GM12878 (cell line): Measurements from ENCODE around the gene DNAJB11. TPM values are rescaled to one million over a fixed set of nuclear protein-coding genes. Genes with fewer than 3 reads are reported as not detected.

ENCODE experiments used
- ATF7 ChIP-seq: fragments of 450-650 bp; IDR thresholded peaks from 2 replicates; pipeline ENCODE4 v1.6.1; 2016; ENCODE audit warnings: low read depth, mild to moderate bottlenecking
- CTCF ChIP-seq, 3 experiments: IDR thresholded peaks in 2 of 3; conservative IDR thresholded peaks in 1 of 3; 2 replicates each; pipeline ENCODE4 v1.5.1; 2011; ENCODE audit warnings: low read depth in 3 of 3, low read length in 3 of 3, mild to moderate bottlenecking in 3 of 3, control low read depth in 2 of 3, moderate library complexity in 2 of 3, inconsistent platforms in 1 of 3, mixed read lengths in 1 of 3; ENCODE audit not compliant: control insufficient read depth in 2 of 3, insufficient read depth in 1 of 3; ENCODE audit errors: extremely low read depth in 1 of 3
- E2F8 ChIP-seq: fragments of 450-650 bp; IDR thresholded peaks from 2 replicates; pipeline ENCODE4 v1.6.1; 2018; ENCODE audit warnings: mild to moderate bottlenecking, low read depth, moderate library complexity; ENCODE audit not compliant: partially characterized antibody
- E4F1 ChIP-seq: fragments of 450-650 bp; IDR thresholded peaks from 2 replicates; pipeline ENCODE4 v1.6.1; 2018; ENCODE audit warnings: borderline replicate concordance, mild to moderate bottlenecking; ENCODE audit not compliant: partially characterized antibody
- ETV6 ChIP-seq, 2 experiments: fragments of 450-650 bp in 1 of 2; IDR thresholded peaks in 1 of 2; conservative IDR thresholded peaks in 1 of 2; 2 replicates each; pipeline ENCODE4 v1.6.1; 2014; ENCODE audit warnings: antibody characterized with exemption in 1 of 2, borderline replicate concordance in 1 of 2, low read depth in 1 of 2, mild to moderate bottlenecking in 1 of 2, moderate library complexity in 1 of 2
- EZH2 ChIP-seq: IDR thresholded peaks from 2 replicates; pipeline ENCODE4 v1.6.1; 2012; ENCODE audit warnings: low read depth, mild to moderate bottlenecking, control low read depth, inconsistent platforms, low read length, borderline replicate concordance; ENCODE audit not compliant: control insufficient read depth
- HCFC1 ChIP-seq: fragments of 150-350 bp; IDR thresholded peaks from 2 replicates; pipeline ENCODE4 v1.6.1; 2014; ENCODE audit warnings: low read length
- HDGF ChIP-seq: fragments of 450-650 bp; IDR thresholded peaks from 2 replicates; pipeline ENCODE4 v1.6.1; 2016; ENCODE audit warnings: antibody characterized with exemption
- MEF2B ChIP-seq: fragments of 450-650 bp; IDR thresholded peaks from 2 replicates; pipeline ENCODE4 v1.6.1; 2018; ENCODE audit warnings: mild to moderate bottlenecking, moderate library complexity; ENCODE audit not compliant: partially characterized antibody, poor library complexity, severe bottlenecking
- NR2C1 ChIP-seq: fragments of 450-650 bp; IDR thresholded peaks from 2 replicates; pipeline ENCODE4 v1.6.1; 2017; ENCODE audit warnings: antibody characterized with exemption, mild to moderate bottlenecking, moderate library complexity
- PBX3 ChIP-seq: IDR thresholded peaks from 2 replicates; pipeline ENCODE4 v1.6.1; 2011; ENCODE audit warnings: mild to moderate bottlenecking, low read depth, low read length, moderate library complexity; ENCODE audit not compliant: insufficient replicate concordance
- RAD51 ChIP-seq: fragments of 450-650 bp; IDR thresholded peaks from 2 replicates; pipeline ENCODE4 v1.6.1; 2016; ENCODE audit warnings: moderate library complexity, mild to moderate bottlenecking, inconsistent platforms
- RB1 ChIP-seq: fragments of 450-650 bp; formaldehyde crosslinking; IDR thresholded peaks from 2 replicates; pipeline ENCODE4 v1.6.1; 2017; ENCODE audit warnings: mild to moderate bottlenecking, borderline replicate concordance
- RELB ChIP-seq: fragments of 450-650 bp; IDR thresholded peaks from 2 replicates; pipeline ENCODE4 v1.6.1; 2017; ENCODE audit warnings: low read depth, mild to moderate bottlenecking, moderate library complexity
- TAF1 ChIP-seq: IDR thresholded peaks from 2 replicates; pipeline ENCODE4 v1.6.1; 2011; ENCODE audit warnings: mild to moderate bottlenecking, low read depth, low read length, borderline replicate concordance
- TARDBP ChIP-seq: IDR thresholded peaks from 2 replicates; pipeline ENCODE4 v1.6.1; 2016; ENCODE audit warnings: borderline replicate concordance
- TBL1XR1 ChIP-seq: IDR thresholded peaks from 2 replicates; pipeline ENCODE4 v1.6.1; 2012; ENCODE audit warnings: low read depth, low read length, improper control_type of control experiment
- YBX1 ChIP-seq: fragments of 450-650 bp; IDR thresholded peaks from 2 replicates; pipeline ENCODE4 v1.6.1; 2016; ENCODE audit warnings: antibody characterized with exemption
- polyA plus RNA-seq, 11 experiments: library from polyadenylated mRNA; depleted of rRNA in 4 of 11; unstranded in 6 of 11; stranded (reverse) in 5 of 11; fragments of >200 nt; fragmentation: Nextera tagmentation in 4 of 11; fragmentation: Illumina TruSeq in 1 of 11; extraction: Ambion mirVana in 4 of 11; extraction: Trizol in 1 of 11; gene quantifications; 1 replicate in 1 of 11; 2 replicates in 10 of 11; pipeline versions ENCODE4 v1.2.1 to v1.2.3, GENCODE V29; 2011 to 2016; ENCODE audit warnings: inconsistent platforms in 2 of 11, missing spikeins in 2 of 11, low read depth in 1 of 11
- total RNA-seq, 4 experiments: library from RNA; depleted of rRNA in 3 of 4; stranded (reverse); fragments of >200 nt in 3 of 4; fragmentation: Illumina TruSeq in 1 of 4; extraction: Trizol in 1 of 4; gene quantifications; 2 replicates each; pipeline versions ENCODE4 v1.2.1 to v1.2.3, GENCODE V29; 2013 to 2021
- TF ChIP-seq, protein P1 (sequence below): IDR thresholded peaks from 2 replicates; pipeline ENCODE4 v1.6.1; 2012; ENCODE audit warnings: low read length, inconsistent platforms

Gene DNAJB11
- total and polyA plus RNA-seq, 10 of the 15 experiments (the other 5 are each of a cell fraction or from before 2014, with no cell fraction given) = 16.2 to 135 (median 57.8) TPM

GRCh38 chr3:186538779-186539178 is 31.7 kb upstream of the DNAJB11 start (continued):
- TF ChIP-seq NR2C1 (no peak), ETV6 (conservative IDR thresholded peaks at IDR 0.05 in 1 of 2, IDR thresholded peaks at IDR 0.05 in 1 of 2; ENCODE audit: borderline replicate concordance in 1 of 2, low read depth in 1 of 2) (no peak), CTCF (IDR thresholded peaks at IDR 0.05 in 2 of 3, conservative IDR thresholded peaks at IDR 0.05 in 1 of 3; ENCODE audit: control insufficient read depth in 2 of 3, extremely low read depth in 1 of 3, insufficient read depth in 1 of 3, low read depth in 3 of 3, low read length in 3 of 3) (no peak), RB1 (no peak), YBX1 (no peak), HCFC1 (no peak), EZH2 (no peak), RAD51 (no peak), ATF7 (no peak), PBX3 (no peak), TAF1 (no peak), TBL1XR1 (no peak), TARDBP (no peak), HDGF (no peak), E4F1 (no peak), MEF2B (no peak), E2F8 (no peak), RELB (no peak)
- TF ChIP-seq, protein P1, sequence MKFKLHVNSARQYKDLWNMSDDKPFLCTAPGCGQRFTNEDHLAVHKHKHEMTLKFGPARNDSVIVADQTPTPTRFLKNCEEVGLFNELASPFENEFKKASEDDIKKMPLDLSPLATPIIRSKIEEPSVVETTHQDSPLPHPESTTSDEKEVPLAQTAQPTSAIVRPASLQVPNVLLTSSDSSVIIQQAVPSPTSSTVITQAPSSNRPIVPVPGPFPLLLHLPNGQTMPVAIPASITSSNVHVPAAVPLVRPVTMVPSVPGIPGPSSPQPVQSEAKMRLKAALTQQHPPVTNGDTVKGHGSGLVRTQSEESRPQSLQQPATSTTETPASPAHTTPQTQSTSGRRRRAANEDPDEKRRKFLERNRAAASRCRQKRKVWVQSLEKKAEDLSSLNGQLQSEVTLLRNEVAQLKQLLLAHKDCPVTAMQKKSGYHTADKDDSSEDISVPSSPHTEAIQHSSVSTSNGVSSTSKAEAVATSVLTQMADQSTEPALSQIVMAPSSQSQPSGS = peak; percentile 63; the same call in 1 of the 2 replicates
